Dermis blood vessel endothelial cell (primary cell): ENCODE data around the gene UBA5. TPM values are rescaled to one million over a fixed set of nuclear protein-coding genes. Genes with fewer than 3 reads are reported as not detected.
A peak's percentile ranks its signal among the peaks of the same experiment; 100 is the strongest.

Source experiments
- DNase-seq: peaks from one replicate; pipeline ENCODE4 v3.0.0; 2010
- total RNA-seq: library from RNA; depleted of rRNA; stranded (reverse); fragments of >200 nt; gene quantifications from 2 replicates; pipeline ENCODE4 v1.2.3, GENCODE V29; 2014

The UBA5 gene
- total RNA-seq, 1 donor from 2014 or later: 26.5 TPM

GRCh38 chr3:132721479-132722164 is 61.5 kb downstream of the UBA5 start:
- peak; percentile 85 for DNase-seq

- peak; percentile 98 for DNase-seq
Observed at GRCh38 chr3:132722165-132723023, 62.3 kb downstream of the UBA5 start, which contains the start of gene NPHP3. Gene NPHP3, minus strand, starts transcription at chr3:132722409. Its CDS starts 54 bp downstream, at chr3:132722355.

GRCh38 chr3:132723024-132723950 is 63.2 kb downstream of the UBA5 start:
- no peak for DNase-seq

GRCh38 chr3:132726341-132726823 is 66.3 kb downstream of the UBA5 start:
- peak; percentile 66 for DNase-seq

Other genes with a start within 250 kb of the UBA5 start
- gene DNAJC13, start 242.8 kb upstream of the UBA5 start, total RNA-seq: 71.6 and 98.6 TPM in 2 replicates
- 0.85 and 0.93 TPM in 2 replicates for gene ACKR4, start 63.1 kb upstream of the UBA5 start, total RNA-seq
- 19.6 and 24.2 TPM in 2 replicates for gene ACAD11, start 520 bp upstream of the UBA5 start, total RNA-seq
- gene NPHP3, start 62.1 kb downstream of the UBA5 start, total RNA-seq: 20.7 and 28.6 TPM in 2 replicates